ENCODE measurements around the gene DAB2. TPM values are rescaled to one million over a fixed set of nuclear protein-coding genes. Genes with fewer than 3 reads are reported as not detected.

The DAB2 gene
- total RNA-seq, 2 experiments from 2014 or later = 0.40 TPM; not detected in 1

DNA sequence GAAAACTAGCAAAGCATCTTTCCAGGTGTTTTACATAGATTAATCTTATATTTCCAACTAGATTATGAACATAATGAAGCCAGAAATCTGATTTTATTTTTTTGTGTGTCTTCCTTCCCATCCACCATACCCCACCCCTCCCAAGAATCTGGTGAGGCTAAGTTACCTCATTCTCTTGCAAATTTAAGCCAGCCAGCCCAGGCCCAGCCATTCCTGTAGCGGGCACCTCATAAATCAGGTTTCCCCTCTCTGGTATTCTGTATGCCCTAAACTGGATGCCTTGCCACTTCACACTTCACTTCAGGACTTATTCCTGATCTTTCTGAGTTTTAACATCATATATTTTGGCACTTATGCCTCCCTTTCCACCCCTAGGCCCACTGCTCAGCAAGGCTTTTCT is 82.3 kb downstream of the DAB2 start:
- intact Hi-C loops (cut with micrococcal nuclease; ENCODE audit: unreplicated experiment) = no loop called here
- no peak overlapping the region for H3K4me2 ChIP-seq (ENCODE audit: low read length)
- H3K36me3 ChIP-seq (ENCODE audit: insufficient read depth, low read length) = no peaks in the 10 kb centered on the region
- no peaks in the 10 kb centered on the region for H3K79me2 ChIP-seq (ENCODE audit: insufficient read depth, low read depth, low read length)
- TF ChIP-seq, protein P1, sequence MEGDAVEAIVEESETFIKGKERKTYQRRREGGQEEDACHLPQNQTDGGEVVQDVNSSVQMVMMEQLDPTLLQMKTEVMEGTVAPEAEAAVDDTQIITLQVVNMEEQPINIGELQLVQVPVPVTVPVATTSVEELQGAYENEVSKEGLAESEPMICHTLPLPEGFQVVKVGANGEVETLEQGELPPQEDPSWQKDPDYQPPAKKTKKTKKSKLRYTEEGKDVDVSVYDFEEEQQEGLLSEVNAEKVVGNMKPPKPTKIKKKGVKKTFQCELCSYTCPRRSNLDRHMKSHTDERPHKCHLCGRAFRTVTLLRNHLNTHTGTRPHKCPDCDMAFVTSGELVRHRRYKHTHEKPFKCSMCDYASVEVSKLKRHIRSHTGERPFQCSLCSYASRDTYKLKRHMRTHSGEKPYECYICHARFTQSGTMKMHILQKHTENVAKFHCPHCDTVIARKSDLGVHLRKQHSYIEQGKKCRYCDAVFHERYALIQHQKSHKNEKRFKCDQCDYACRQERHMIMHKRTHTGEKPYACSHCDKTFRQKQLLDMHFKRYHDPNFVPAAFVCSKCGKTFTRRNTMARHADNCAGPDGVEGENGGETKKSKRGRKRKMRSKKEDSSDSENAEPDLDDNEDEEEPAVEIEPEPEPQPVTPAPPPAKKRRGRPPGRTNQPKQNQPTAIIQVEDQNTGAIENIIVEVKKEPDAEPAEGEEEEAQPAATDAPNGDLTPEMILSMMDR (conservative IDR thresholded peaks at IDR 0.05; ENCODE audit: low read length) = no peak
- no peak for TF ChIP-seq EZH2phosphoT487 (IDR thresholded peaks at IDR 0.05; ENCODE audit: borderline replicate concordance, low read depth, low read length)
- H4K20me1 ChIP-seq (ENCODE audit: insufficient read depth, low read length) = no peaks in the 10 kb centered on the region
- no peak overlapping the region for H3K4me3 ChIP-seq (ENCODE audit: low read depth, low read length, poor library complexity, severe bottlenecking)
- H3K27ac ChIP-seq (ENCODE audit: low read depth, low read length, poor library complexity, severe bottlenecking) = no peak overlapping the region
- H3K4me1 ChIP-seq (ENCODE audit: insufficient read depth, low read length, poor library complexity, severe bottlenecking) = no peaks in the 10 kb centered on the region
- DNase-seq (ENCODE audit: low spot score) = no peak
- BruUV-seq (replicated peaks) = no TSS peak
- CTCF ChIA-PET (ENCODE audit: unreplicated experiment) = no interaction called here
- POLR2A ChIA-PET = no interaction called here
- no peaks in the 10 kb centered on the region for H3K9me2 ChIP-seq (ENCODE audit: insufficient read depth, low read length)
- H3K9me3 ChIP-seq (ENCODE audit: low read length) = no peaks in the 10 kb centered on the region
- H2AFZ ChIP-seq (ENCODE audit: low read length) = no peak overlapping the region

DNA sequence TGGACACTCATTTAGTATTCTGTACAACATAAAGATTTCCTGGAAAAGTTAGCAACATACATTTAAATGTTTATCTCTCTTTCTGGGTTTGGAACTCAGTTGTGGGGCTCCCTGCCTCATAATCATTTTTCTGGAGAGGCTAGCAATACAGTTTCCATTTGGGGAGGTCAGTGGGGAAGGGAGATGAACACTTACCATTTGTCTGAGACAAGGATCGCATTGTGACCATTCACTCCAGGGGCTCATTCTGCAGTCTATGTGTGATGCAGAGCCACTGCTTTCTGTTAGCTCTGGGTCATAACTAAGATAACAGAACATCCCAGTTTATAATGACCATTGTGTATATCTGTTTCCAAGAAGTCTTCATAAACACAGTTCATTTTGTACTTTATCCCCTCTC is 82.9 kb downstream of the DAB2 start:
- TF ChIP-seq, protein P1 (conservative IDR thresholded peaks at IDR 0.05; ENCODE audit: low read length) = no peak
- no peak for TF ChIP-seq EZH2phosphoT487 (IDR thresholded peaks at IDR 0.05; ENCODE audit: borderline replicate concordance, low read depth, low read length)
- BruUV-seq (replicated peaks) = no TSS peak

DNA sequence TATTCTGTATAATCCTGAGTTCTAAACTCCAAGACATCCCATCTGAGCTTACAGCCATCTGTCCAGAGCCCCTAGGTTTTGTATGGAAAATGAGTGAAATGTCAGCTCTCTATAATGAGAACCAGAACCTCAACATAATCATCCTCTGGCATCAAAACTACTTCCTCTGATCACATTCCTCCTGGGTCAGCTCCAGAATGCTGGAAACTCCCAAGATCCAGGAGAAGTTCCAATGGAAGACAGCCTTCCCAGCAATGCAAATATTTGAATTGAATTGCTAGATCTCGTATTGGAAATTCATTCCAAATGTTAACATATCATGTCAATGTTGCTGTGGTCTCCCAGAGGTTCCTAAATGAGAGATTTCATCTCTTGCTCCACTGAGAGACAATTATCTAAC is 84.3 kb downstream of the DAB2 start:
- BruUV-seq (replicated peaks) = no TSS peak
- Histone ChIP-seq H3K9me2 (ENCODE audit: insufficient read depth, low read length) (no peaks in the 10 kb centered on the region), H3K79me2 (ENCODE audit: insufficient read depth, low read depth, low read length) (no peaks in the 10 kb centered on the region), H4K20me1 (ENCODE audit: insufficient read depth, low read length) (no peaks in the 10 kb centered on the region), H2AFZ (ENCODE audit: low read length) (no peak overlapping the region), H3K36me3 (ENCODE audit: insufficient read depth, low read length) (no peaks in the 10 kb centered on the region), H3K4me2 (ENCODE audit: low read length) (no peak overlapping the region), H3K27ac (ENCODE audit: low read depth, low read length, poor library complexity, severe bottlenecking) (no peak overlapping the region), H3K9me3 (ENCODE audit: low read length) (no peaks in the 10 kb centered on the region), H3K4me3 (ENCODE audit: low read depth, low read length, poor library complexity, severe bottlenecking) (no peak overlapping the region), H3K4me1 (ENCODE audit: insufficient read depth, low read length, poor library complexity, severe bottlenecking) (no peaks in the 10 kb centered on the region)
- no peak for TF ChIP-seq EZH2phosphoT487 (IDR thresholded peaks at IDR 0.05; ENCODE audit: borderline replicate concordance, low read depth, low read length)
- TF ChIP-seq, protein P1 (conservative IDR thresholded peaks at IDR 0.05; ENCODE audit: low read length) = no peak
- intact Hi-C loops (cut with micrococcal nuclease; ENCODE audit: unreplicated experiment) = no loop called here
- CTCF ChIA-PET (ENCODE audit: unreplicated experiment) = no interaction called here
- no peak for DNase-seq (ENCODE audit: low spot score)
- POLR2A ChIA-PET = no interaction called here

More for the DNA sequence above, 82.9 kb downstream of the DAB2 start:
- Histone ChIP-seq H3K4me3 (ENCODE audit: low read depth, low read length, poor library complexity, severe bottlenecking) (no peak overlapping the region), H3K4me2 (ENCODE audit: low read length) (no peak overlapping the region), H2AFZ (ENCODE audit: low read length) (no peak overlapping the region), H3K9me3 (ENCODE audit: low read length) (no peaks in the 10 kb centered on the region), H3K27ac (ENCODE audit: low read depth, low read length, poor library complexity, severe bottlenecking) (no peak overlapping the region), H4K20me1 (ENCODE audit: insufficient read depth, low read length) (no peaks in the 10 kb centered on the region), H3K36me3 (ENCODE audit: insufficient read depth, low read length) (no peaks in the 10 kb centered on the region), H3K4me1 (ENCODE audit: insufficient read depth, low read length, poor library complexity, severe bottlenecking) (no peaks in the 10 kb centered on the region), H3K9me2 (ENCODE audit: insufficient read depth, low read length) (no peaks in the 10 kb centered on the region), H3K79me2 (ENCODE audit: insufficient read depth, low read depth, low read length) (no peaks in the 10 kb centered on the region)
- ChIA-PET CTCF (ENCODE audit: unreplicated experiment) (no interaction called here), POLR2A (no interaction called here)
- no peak for DNase-seq (ENCODE audit: low spot score)
- intact Hi-C loops (cut with micrococcal nuclease; ENCODE audit: unreplicated experiment) = no loop called here
